Measurements from ENCODE around the gene CCDC85B.

- TF ChIP-seq CTCF (IDR thresholded peaks at IDR 0.05) (no peak), POLR2AphosphoS5 (IDR thresholded peaks at IDR 0.05; ENCODE audit: low read depth, low read length) (no peak), REST (IDR thresholded peaks at IDR 0.05; ENCODE audit: insufficient read depth in 1 of 2, low read depth in 2 of 2, low read length in 1 of 2) (no peak), SIN3A (IDR thresholded peaks at IDR 0.05; ENCODE audit: borderline replicate concordance, insufficient read depth, low read depth, low read length) (no peak)
These were observed 42.7 kb upstream of the CCDC85B start for GRCh38 chr11:65847746-65848145.

Measured in Panc1 (cell line).